Right cardiac atrium (tissue), 5 donors: ENCODE data around the gene DUSP3. TPM values are rescaled to one million over a fixed set of nuclear protein-coding genes. Genes with fewer than 3 reads are reported as not detected.
A peak's percentile ranks its signal among the peaks of the same experiment; 100 is the strongest.

Experiments
- ATAC-seq, 2 donors: fragments of 200-7000 bp; cut with Tn5 transposase; one replicate each; pipeline versions ENCODE4 v1.8.0 to v1.9.1; 2020; ENCODE audit warnings: moderate library complexity in 2 of 2, mild to moderate bottlenecking in 1 of 2
- DNase-seq, 3 donors: peaks; one replicate each; pipeline ENCODE4 v3.0.0-alpha.2; 2020
- H3K27ac ChIP-seq: one replicate; pipeline ENCODE4 v1.5.1; 2013; ENCODE audit warnings: mild to moderate bottlenecking, low read length, control low read depth, moderate library complexity
- H3K27me3 ChIP-seq: one replicate; pipeline ENCODE4 v1.6.1; 2013; ENCODE audit not compliant: control insufficient read depth, insufficient read depth
- H3K4me1 ChIP-seq: one replicate; pipeline ENCODE4 v1.6.1; 2013; ENCODE audit warnings: low read length; ENCODE audit not compliant: control insufficient read depth, insufficient read depth
- H3K4me3 ChIP-seq: one replicate; pipeline ENCODE4 v1.5.1; 2013; ENCODE audit warnings: low read length, control low read depth
- H3K9me3 ChIP-seq: one replicate; pipeline ENCODE4 v1.6.1; 2013; ENCODE audit warnings: low read length; ENCODE audit not compliant: control insufficient read depth
- WGBS: extraction: QIAGEN DNeasy Blood & Tissue Kit; methylation state at CpG from one replicate; pipeline ENCODE4 v1.1.7; 2013; 5-methylcytosine and 5-hydroxymethylcytosine counted together
- intact Hi-C, 4 donors: fragments of 100-400 bp; cut with DNase I; formaldehyde crosslinking; loops; one replicate each; pipeline versions ENCODE4 v1.11.0 to v1.14.0; 2022 to 2023
- polyA plus RNA-seq: library from polyadenylated mRNA; stranded (reverse); fragments of 200-250 nt; gene quantifications from one replicate; pipeline ENCODE4 v1.2.3, GENCODE V29; 2013
- total RNA-seq, 4 donors: library from RNA; stranded (reverse); fragmentation: NEBNext Ultra II Directional; extraction: Animal tissue kit (Norgen Biotek cat#: 25700); gene quantifications; one replicate each; pipeline ENCODE4 v1.2.1, GENCODE V29; 2021
- donor health status: healthy with polysubstance abuse.
- donor health status: DM: no; HTN: yes; CAD: no.
- donor health status: DM: no; HTN: no; CAD: no.
- donor health status: DM: no; HTN: yes; CAD: no; lungs with severe emphysema.
- donor health status: DM: yes; HTN: yes; CAD: no.

Gene DUSP3
- total and polyA plus RNA-seq, 5 donors, result 137 to 180 (median 148) TPM

DNA sequence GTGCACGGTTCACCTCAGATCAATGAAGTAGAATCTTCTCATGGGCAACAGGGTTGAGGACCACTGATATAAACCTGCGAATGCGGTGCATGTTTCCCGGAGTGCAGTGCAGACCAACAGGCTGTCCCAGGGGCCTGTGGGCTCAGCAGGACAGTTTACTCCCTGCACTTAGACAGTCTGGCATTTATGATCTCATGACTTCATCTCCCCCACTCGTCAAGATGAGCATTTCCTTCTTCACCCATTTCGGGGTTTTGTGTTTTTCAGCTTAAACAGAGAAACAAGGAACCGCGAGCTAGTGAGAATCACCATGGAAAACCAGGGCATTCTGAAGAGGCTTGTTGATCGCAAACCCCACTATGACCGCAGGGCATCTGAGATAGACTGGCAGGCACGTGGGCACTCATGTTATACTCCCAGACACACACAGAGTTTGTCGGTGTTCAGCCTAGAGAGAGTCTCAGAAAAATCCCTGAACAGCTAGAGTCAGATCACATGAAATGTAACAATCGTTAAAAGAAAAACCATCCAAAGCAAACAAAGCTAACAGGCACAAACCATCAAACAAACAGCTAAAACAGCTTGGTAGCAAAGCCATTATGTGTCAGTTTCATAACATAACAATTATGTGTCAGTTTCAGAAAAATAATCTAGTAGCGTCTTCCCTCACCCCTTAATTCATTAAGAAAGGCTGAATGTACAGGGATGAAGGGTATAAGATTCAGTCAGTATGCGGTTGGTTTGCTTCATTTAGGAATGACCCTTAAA is 4.3 kb upstream of the DUSP3 start:
- no peaks in the 10 kb centered on the region for H3K27me3 ChIP-seq
- no peaks in the 10 kb centered on the region for H3K4me1 ChIP-seq
- WGBS, result 81% methylated on average over 15 of the region's 15 CpGs
- H3K4me3 ChIP-seq, result no peak overlapping the region
- intact Hi-C loops, result no loop called here
- DNase-seq (no peak), ATAC-seq (no peak)
- H3K9me3 ChIP-seq, result no peaks in the 10 kb centered on the region
- no peak overlapping the region for H3K27ac ChIP-seq

- Histone ChIP-seq H3K4me3 (peak within 1 kb of the TSS; percentile 94), H3K27me3 (no peaks in the 10 kb centered on the region), H3K4me1 (peaks cover 11% of the 10 kb centered on the region), H3K27ac (no peak within 1 kb of the TSS), H3K9me3 (no peaks in the 10 kb centered on the region)
- DNase-seq (no peak), ATAC-seq (no peak)
- intact Hi-C loops, result no loop called here
- WGBS, result 64% methylated on average over 7 of the region's 7 CpGs
Observed at GRCh38 chr17:43780135-43780534, 1.4 kb upstream of the DUSP3 start, which contains the start of gene CFAP97D1. TSS of gene CFAP97D1 (plus strand) at chr17:43780435. CDS start at chr17:43780463, 28 bp downstream.

DNA sequence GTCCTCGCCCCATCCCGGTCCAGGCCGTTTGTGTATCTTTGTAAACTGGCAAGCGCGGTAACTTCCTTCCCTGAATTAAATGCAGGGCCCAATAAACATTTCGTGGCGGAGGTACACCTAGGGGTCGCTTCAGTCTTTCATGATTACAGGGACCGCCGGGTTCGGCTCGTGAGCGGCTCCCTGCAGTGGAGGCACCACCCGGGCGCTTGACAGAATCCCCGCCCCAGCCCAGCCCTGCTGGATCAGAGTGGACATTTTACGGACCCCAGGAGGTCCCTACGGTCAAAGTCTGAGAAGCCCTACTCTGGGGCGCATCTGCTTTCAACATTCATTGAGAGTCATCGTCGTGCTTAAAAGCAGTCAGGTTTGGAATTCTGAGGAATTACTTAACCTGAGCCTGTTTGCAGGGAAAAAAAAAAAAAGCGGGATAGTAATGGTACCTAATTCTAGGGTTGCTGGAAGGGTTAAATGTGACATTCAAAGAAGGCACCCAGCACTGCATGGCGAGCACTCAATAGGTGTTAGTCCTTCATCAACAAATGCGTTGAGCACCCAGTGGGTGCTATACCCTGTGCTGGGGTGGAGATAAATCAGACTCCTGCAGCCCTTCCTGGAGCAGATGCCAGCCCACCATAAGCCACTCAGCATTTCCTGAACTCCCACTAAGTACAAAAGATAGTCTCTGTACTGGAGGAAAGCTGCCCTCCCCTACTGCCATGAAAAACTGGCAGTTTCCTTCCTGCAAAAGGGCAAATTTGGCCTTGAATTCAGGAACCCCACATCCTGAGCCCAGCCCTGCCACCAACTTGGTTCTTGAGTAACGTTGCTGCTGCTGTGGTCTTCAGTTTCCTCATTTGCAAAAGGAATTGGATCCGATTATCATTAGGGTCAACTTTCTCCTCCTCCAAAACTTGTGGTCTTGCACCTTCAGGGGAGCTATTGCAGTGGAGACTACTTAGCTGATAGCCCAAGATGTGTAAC is 658 bp upstream of the DUSP3 start:
- DNase-seq (peak in 1 of 3 donors; percentile 83), ATAC-seq (peak; percentile 11 to 20)
- intact Hi-C loops, result loop anchor here in 1 of 4 donors (5.0 kb wide), 1 partner anchor 53 kb away; the partner anchor contains the start of gene MPP3
- Histone ChIP-seq H3K27me3 (no peaks in the 10 kb centered on the region), H3K4me1 (peaks cover 13% of the 10 kb centered on the region), H3K9me3 (no peaks in the 10 kb centered on the region), H3K27ac (peak overlapping the region; percentile 99), H3K4me3 (peak overlapping the region; percentile 94)
- 8% methylated on average over 26 of the region's 26 CpGs for WGBS

- Histone ChIP-seq H3K9me3 (no peaks in the 10 kb centered on the region), H3K4me1 (peaks cover 13% of the 10 kb centered on the region)
- WGBS, result 85% methylated on average over 16 of the region's 16 CpGs
Observed at GRCh38 chr17:43774304-43775250, 4.2 kb downstream of the DUSP3 start.

GRCh38 chr17:43772877-43773648 is 5.7 kb downstream of the DUSP3 start:
- DNase-seq, result peak in 2 of 3 donors; percentile 63 to 68
- intact Hi-C loops, result loop anchor here in 1 of 4 donors (5.0 kb wide), 1 partner anchor 74 kb away; the partner anchor contains the start of gene CD300LG
- Histone ChIP-seq H3K4me1 (peaks cover 14% of the 10 kb centered on the region), H3K4me3 (no peak overlapping the region), H3K9me3 (no peaks in the 10 kb centered on the region), H3K27ac (no peak overlapping the region), H3K27me3 (no peaks in the 10 kb centered on the region)
- 56% methylated on average over 10 of the region's 10 CpGs for WGBS
- ATAC-seq, result no peak

More at GRCh38 chr17:43774304-43775250, 4.2 kb downstream of the DUSP3 start:
- ATAC-seq (no peak), DNase-seq (no peak)
- intact Hi-C loops, result loop anchor here in 2 of 4 donors (5.0 kb wide), 2 partner anchors 58 to 73 kb away; partner anchors contain the start of genes CD300LG (in 1 of the 2) and MPP3 (in 1 of the 2)
- Histone ChIP-seq H3K4me3 (no peak overlapping the region), H3K27me3 (no peaks in the 10 kb centered on the region), H3K27ac (no peak overlapping the region)

GRCh38 chr17:43771463-43771862 is 7.3 kb downstream of the DUSP3 start:
- H3K27ac ChIP-seq, result no peak overlapping the region
- WGBS, result 93% methylated on average over 9 of the region's 9 CpGs
- H3K9me3 ChIP-seq, result no peaks in the 10 kb centered on the region
- no peak for ATAC-seq
- intact Hi-C loops, result loop anchor here in 1 of 4 donors (5.0 kb wide), 1 partner anchor 76 kb away; the partner anchor contains the start of gene CD300LG
- no peaks in the 10 kb centered on the region for H3K27me3 ChIP-seq
- H3K4me1 ChIP-seq, result peaks cover 8% of the 10 kb centered on the region
- no peak overlapping the region for H3K4me3 ChIP-seq
- no peak for DNase-seq

GRCh38 chr17:43770957-43771356 is 7.8 kb downstream of the DUSP3 start:
- Histone ChIP-seq H3K9me3 (no peaks in the 10 kb centered on the region), H3K27ac (no peak overlapping the region), H3K4me1 (peaks cover 5% of the 10 kb centered on the region), H3K4me3 (no peak overlapping the region), H3K27me3 (no peaks in the 10 kb centered on the region)
- intact Hi-C loops, result loop anchor here in 1 of 4 donors (5.0 kb wide), 1 partner anchor 76 kb away; the partner anchor contains the start of gene CD300LG
- ATAC-seq, result no peak
- no peak for DNase-seq
- WGBS, result 92% methylated on average over 2 of the region's 2 CpGs

- peak overlapping the region; percentile 10 for H3K27ac ChIP-seq
- H3K9me3 ChIP-seq, result no peaks in the 10 kb centered on the region
- WGBS, result 83% methylated on average over 11 of the region's 11 CpGs
- H3K27me3 ChIP-seq, result no peaks in the 10 kb centered on the region
- intact Hi-C loops, result loop anchor here in 1 of 4 donors (5.0 kb wide), 1 partner anchor 77 kb away; the partner anchor contains the start of gene CD300LG
- no peak for DNase-seq
- H3K4me1 ChIP-seq, result peaks cover 2% of the 10 kb centered on the region
- ATAC-seq, result no peak
- H3K4me3 ChIP-seq, result no peak overlapping the region
Observed at GRCh38 chr17:43769859-43770258, 8.9 kb downstream of the DUSP3 start.

- no peak overlapping the region for H3K27ac ChIP-seq
- intact Hi-C loops, result no loop called here
- no peaks in the 10 kb centered on the region for H3K27me3 ChIP-seq
- 89% methylated on average over 16 of the region's 16 CpGs for WGBS
- no peaks in the 10 kb centered on the region for H3K9me3 ChIP-seq
- no peak overlapping the region for H3K4me3 ChIP-seq
- no peak for DNase-seq
- ATAC-seq, result peak in 1 of 2 donors; percentile 2
- peaks cover 2% of the 10 kb centered on the region for H3K4me1 ChIP-seq
Observed at GRCh38 chr17:43769426-43769825, 9.4 kb downstream of the DUSP3 start.
